Colon (tissue), 2 donors: ENCODE data around the gene NMBR.
"Not testable (repeated sequence)": the region's sequence is repeated elsewhere in the genome, so short reads cannot be mapped to it uniquely, and the experiment has no call there.

Experiments
- FAIRE-seq: peaks from 2 replicates; lab custom pipeline; 2012; peaks lifted over from hg19 to GRCh38; lab: Jason Lieb, UNC
- donor health status: control.
- donor health status: control.

NMBR gene

DNA sequence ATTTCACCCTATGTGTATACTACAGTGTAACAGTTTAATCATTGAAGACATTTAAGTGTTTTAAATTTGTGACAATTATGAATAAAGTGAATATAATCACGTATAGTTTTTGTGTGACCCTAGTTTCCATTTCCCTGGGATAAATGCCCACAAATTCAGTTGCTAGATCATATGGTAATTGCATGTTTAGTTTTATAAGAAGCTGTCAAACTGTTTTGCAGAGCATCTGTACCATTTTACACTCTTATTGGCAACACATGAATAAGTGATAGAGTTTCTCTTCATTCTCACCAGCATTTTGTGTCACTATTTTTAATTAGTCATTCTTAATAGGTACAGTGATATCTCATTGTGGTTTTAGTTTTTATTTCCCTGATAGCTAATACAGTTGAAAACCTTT is 7.4 kb upstream of the NMBR start:
- FAIRE-seq, result no peak

DNA sequence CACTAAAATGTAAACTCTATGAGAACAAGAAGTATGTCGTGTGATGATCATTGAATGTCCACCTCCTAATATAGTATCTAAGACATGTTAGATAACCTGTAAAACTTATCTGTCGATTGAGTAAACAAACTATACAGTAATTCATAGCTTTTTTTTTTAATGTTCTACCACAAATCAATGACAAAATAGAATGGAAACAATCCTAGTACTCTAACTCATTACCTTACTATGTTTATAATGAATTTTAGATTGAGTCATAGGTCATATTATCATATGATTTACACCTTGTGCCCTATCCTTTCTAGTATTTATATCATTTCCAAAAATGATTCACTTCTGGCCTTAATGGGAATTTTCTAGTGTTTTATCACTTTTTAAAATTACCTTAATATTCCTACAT is 6.3 kb upstream of the NMBR start:
- no peak for FAIRE-seq

- FAIRE-seq, result no peak
Measured at GRCh38 chr6:142152746-142153145, 5.8 kb upstream of the NMBR start.

DNA sequence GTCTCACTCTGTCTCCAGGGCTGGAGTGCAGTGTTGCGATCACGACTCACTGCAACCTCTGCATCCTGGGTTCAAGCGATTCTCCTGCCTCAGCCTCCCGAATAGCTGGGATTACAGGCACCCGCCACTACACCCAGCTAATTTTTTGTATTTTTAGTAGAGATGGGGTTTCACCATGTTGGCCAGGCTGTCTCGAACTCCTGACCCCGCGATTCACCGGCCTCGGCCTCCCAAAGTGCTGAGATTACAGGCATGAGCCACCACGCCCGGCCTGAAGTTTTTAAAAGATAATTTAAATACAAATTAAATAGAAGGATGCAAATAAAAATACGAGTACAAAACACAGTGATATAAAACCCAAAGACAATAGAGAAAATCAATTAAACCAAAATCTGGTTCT is 5.4 kb downstream of the NMBR start:
- FAIRE-seq, result not testable (repeated sequence)

- no peak for FAIRE-seq
Measured at GRCh38 chr6:142138876-142139275, 8.0 kb downstream of the NMBR start.

DNA sequence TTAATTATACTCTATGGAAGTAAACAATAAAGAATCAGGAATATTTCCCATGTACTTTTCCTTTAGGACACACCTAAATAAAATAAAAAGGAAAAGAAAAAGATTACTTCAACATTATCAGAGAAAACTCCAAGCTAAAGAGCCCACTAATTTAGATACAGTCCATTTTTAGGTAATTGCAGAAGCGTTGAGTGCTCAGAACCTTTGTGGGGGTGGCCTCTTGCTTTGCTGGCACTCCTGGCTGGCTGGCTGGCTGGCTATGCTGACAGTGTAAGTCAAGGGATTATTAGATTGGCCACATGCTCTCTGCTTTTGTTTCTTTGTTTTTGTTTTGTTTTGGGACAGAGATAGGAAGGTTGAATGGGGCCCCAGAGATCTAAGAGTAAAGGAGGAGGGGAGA is 14.3 kb downstream of the NMBR start, which contains the start of gene GJE1:
Gene GJE1 (plus strand): TSS at position 301 of the 400 bp plus-strand sequence. CDS start 234 bp downstream, outside the sequence.
- no peak for FAIRE-seq

- no peak for FAIRE-seq
Measured at GRCh38 chr6:142130814-142131213, 16.1 kb downstream of the NMBR start.

DNA sequence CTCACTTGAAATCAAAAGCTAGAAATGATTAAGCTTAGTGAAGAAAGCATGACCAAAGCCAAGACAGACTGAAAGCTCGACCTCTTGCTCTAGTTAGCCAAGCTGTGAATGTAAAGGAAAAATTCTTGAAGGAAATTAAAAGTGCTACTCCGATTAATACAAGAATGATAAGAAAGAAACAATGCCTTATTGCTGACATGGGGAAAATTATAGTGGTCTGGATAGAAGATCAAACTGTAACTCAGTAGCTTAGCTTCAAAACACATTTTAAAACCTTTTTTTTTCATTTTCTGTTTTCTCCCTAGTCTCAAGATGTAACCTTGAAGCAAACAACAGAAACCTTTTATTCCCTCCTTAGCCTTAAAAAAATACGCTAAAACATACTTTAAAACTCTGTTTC is 25.6 kb downstream of the NMBR start:
- FAIRE-seq, result no peak

DNA sequence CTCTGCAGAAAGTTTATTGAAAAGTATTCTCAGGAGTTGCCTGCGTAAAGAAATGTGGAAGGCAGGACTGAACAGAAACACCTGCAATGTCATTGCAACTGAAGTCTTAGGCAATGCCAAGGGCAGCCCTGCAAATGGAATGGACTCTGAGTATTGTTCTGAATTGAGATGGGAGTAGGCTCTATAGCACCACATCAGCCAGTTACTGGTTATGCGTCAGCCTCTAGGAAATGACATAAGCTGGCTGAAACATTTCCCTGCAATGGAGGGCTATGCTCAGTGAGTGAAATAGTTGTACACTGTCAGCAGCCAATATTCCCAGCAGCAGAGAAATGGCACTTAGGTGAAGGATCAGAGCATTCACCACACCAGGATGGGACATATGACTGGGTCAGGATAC is 28.0 kb downstream of the NMBR start:
- no peak for FAIRE-seq

- FAIRE-seq, result no peak
Measured at GRCh38 chr6:142118328-142118727, 28.6 kb downstream of the NMBR start.

GRCh38 chr6:142117366-142117765 is 29.6 kb downstream of the NMBR start:
- no peak for FAIRE-seq

- FAIRE-seq, result no peak
Measured at GRCh38 chr6:142112451-142113061, 34.4 kb downstream of the NMBR start.

- not testable (repeated sequence) for FAIRE-seq
Measured at GRCh38 chr6:142110820-142111219, 36.1 kb downstream of the NMBR start.

- not testable (repeated sequence) for FAIRE-seq
Measured at GRCh38 chr6:142104820-142105219, 42.1 kb downstream of the NMBR start.

GRCh38 chr6:142088858-142089216 is 58.1 kb downstream of the NMBR start:
- FAIRE-seq, result no peak

GRCh38 chr6:142087950-142088857 is 58.7 kb downstream of the NMBR start:
- no peak for FAIRE-seq

DNA sequence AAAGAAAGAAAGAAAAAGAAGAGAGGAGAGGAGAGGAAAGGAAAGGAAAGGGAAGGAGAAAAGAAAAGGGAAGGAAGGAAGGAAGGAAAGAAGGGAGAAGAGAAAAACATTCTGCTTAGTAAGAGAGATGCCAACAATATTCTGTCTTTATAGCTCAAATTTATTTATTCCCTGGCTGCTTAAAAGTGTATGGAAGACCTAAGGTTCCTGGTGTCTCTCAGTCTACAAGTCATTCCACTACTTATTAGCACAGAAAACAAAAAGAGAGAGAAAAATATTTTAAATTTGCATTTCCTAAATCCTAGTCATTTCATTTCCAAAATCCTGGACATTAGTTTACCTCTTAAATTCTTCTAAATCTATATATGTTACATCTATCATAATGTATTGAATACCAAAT is 67.8 kb downstream of the NMBR start:
- FAIRE-seq, result no peak

DNA sequence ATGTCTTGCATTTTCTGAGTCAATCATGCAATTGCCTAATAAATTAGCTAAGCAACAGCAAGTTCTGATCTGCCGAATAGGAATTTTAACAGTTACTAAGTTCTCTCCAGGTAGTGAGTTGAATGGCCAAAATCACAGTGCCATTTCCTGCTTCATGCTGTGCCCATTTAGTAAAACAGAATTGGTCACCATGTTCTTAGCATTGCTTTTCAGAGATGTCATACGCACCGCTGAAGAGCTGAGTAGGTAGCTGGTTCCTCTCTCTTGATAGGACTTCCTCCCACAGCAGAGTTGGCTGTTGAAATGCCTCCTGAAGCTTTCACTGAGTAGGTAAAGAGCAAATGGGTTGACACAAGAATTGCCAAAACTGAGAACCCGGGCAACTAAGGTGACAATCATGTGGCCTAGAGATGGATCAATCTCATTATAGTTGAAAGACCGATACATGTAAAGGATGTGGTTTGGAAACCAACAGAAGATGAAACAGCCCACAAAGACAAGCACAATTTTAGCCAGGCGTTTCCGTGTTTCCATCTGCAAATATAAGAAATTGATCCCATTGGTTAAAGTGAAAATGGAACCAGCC is 71.3 kb downstream of the NMBR start:
- FAIRE-seq, result no peak

- FAIRE-seq, result peak; percentile 41
Measured at GRCh38 chr6:142074516-142074915, 72.4 kb downstream of the NMBR start.

GRCh38 chr6:142071981-142072380 is 74.9 kb downstream of the NMBR start:
- no peak for FAIRE-seq

DNA sequence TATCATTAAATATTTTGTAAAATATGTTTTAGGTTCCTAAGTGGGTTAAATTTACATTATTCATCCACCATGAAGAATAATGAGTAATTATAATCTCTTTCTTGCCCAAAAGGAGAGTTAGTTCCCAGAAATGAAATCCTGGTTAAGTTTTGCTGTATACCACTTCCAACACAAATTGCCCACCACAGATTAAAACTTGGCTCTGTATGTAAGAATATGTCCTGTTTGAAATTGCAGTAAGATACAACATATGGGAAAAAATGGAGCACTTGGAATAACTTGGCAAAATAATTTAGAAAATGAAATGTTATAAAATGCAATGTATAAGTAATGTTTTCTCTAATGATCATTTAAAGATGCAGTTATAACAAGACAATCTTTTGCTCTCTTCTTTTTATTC is 78.5 kb downstream of the NMBR start:
- no peak for FAIRE-seq

DNA sequence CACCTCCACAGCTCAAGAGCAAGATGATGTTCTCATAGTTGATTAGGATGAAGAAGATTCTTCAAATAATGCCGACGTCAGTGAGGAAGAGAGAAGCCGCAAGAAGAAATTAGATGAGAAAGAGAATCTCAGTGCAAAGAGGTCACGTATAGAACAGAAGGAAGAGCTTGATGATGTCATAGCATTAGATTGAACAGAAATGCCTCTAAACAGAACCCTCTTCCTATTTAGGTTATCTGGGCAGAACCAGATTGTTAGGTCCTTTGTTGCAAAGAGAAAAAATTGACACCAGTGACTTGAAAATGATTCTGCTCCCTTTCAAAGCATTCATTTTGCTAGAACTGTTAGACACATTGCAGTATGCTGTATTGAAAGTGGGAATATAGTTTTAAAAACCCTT is 84.1 kb downstream of the NMBR start:
- FAIRE-seq, result not testable (repeated sequence)
